HG02943 (cell line): ENCODE data around the gene PRKN.
"Not testable (repeated sequence)": the region's sequence is repeated elsewhere in the genome, so short reads cannot be mapped to it uniquely, and the experiment has no call there.

Experiments used
- ATAC-seq: cut with Tn5 transposase; IDR thresholded peaks from one replicate; pipeline ENCODE4 v1.9.1; 2021; ENCODE audit warnings: mild to moderate bottlenecking, low read depth, moderate library complexity; ENCODE audit not compliant: unreplicated experiment

The PRKN gene

GRCh38 chr6:161503570-161503969 lies 1224.0 kb downstream of the PRKN start:
- ATAC-seq: no peak

- ATAC-seq: no peak
Measured at GRCh38 chr6:161498881-161499280, 1228.7 kb downstream of the PRKN start.

GRCh38 chr6:161498359-161498758 lies 1229.2 kb downstream of the PRKN start:
- no peak for ATAC-seq

- ATAC-seq: no peak
Measured at GRCh38 chr6:161496941-161497340, 1230.6 kb downstream of the PRKN start.

GRCh38 chr6:161496271-161496670 lies 1231.3 kb downstream of the PRKN start:
- ATAC-seq: not testable (repeated sequence)

GRCh38 chr6:161494566-161494965 lies 1233.0 kb downstream of the PRKN start:
- no peak for ATAC-seq

- ATAC-seq: no peak
Measured at GRCh38 chr6:161493576-161494118, 1233.9 kb downstream of the PRKN start.

- ATAC-seq: no peak
Measured at GRCh38 chr6:161489626-161490306, 1237.8 kb downstream of the PRKN start.

- no peak for ATAC-seq
Measured at GRCh38 chr6:161487694-161488093, 1239.9 kb downstream of the PRKN start.

- no peak for ATAC-seq
Measured at GRCh38 chr6:161487217-161487531, 1240.4 kb downstream of the PRKN start.

GRCh38 chr6:161486361-161487216 lies 1241.0 kb downstream of the PRKN start:
- ATAC-seq: no peak

GRCh38 chr6:161482517-161482858 lies 1245.1 kb downstream of the PRKN start:
- no peak for ATAC-seq

- ATAC-seq: no peak
Measured at GRCh38 chr6:161481786-161482516, 1245.6 kb downstream of the PRKN start.

GRCh38 chr6:161480421-161481155 lies 1247.0 kb downstream of the PRKN start:
- no peak for ATAC-seq

GRCh38 chr6:161479376-161479775 lies 1248.2 kb downstream of the PRKN start:
- no peak for ATAC-seq

GRCh38 chr6:161477876-161478425 lies 1249.6 kb downstream of the PRKN start:
- no peak for ATAC-seq

- ATAC-seq: no peak
Measured at GRCh38 chr6:161476711-161477110, 1250.9 kb downstream of the PRKN start.

- ATAC-seq: no peak
Measured at GRCh38 chr6:161465403-161465802, 1262.2 kb downstream of the PRKN start.

- ATAC-seq: no peak
Measured at GRCh38 chr6:161463071-161463470, 1264.5 kb downstream of the PRKN start.

GRCh38 chr6:161462148-161462547 lies 1265.4 kb downstream of the PRKN start:
- ATAC-seq: no peak
